Measurements from ENCODE around the gene MAP2K6. TPM values are rescaled to one million over a fixed set of nuclear protein-coding genes. Genes with fewer than 3 reads are reported as not detected.
A peak's percentile ranks its signal among the peaks of the same experiment; 100 is the strongest.

MAP2K6 gene
- total and polyA plus RNA-seq, 4 donors, result 2.2 to 14.4 (median 7.6) TPM

DNA sequence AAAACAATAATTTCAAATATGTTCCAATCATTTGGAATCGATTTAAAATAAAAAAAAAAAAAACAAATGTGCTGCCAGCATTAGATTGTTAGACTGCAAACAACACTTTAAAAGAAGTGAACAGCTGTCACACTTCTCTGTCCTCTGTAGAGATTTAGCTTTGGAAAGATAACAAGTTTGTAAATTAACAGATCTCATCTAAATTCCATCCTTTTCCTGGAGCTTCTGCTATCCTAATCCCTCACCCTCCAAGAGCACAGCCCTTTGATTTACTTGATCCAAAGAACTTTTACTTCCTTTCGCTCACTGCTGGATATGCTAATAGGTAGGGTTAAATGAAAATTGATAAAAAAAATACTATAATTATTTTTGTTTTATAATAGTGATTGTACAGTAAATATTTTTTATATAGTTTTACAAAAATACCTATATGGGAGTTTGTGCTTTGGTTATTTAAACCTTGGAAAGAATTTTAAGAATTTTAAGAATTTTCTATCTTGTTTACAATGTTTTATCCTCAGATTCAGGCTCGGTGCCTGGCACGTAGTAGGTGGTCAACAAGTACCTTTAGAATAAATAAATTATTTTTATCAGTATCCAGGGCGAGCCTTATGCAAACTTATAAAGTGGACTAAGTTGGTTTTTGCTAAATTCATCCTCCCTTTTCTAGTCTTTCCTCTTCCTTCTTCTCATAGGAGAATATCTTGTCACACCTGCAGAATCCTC is 21.6 kb downstream of the MAP2K6 start:
- Histone ChIP-seq H3K27ac (ENCODE audit: low read depth in 1 of 2, low read length in 1 of 2) (no peak overlapping the region), H3K4me3 (no peak overlapping the region), H3K36me3 (ENCODE audit: control insufficient read depth in 4 of 4, insufficient read depth in 4 of 4, low read length in 4 of 4) (peaks cover 0 to 3% (median 1%) of the 10 kb centered on the region in 4 donors), H3K9ac (ENCODE audit: insufficient read depth in 1 of 2, low read length in 2 of 2) (peak overlapping the region in 1 of 2 donors; percentile 42), H3K27me3 (ENCODE audit: control insufficient read depth in 3 of 3, insufficient read depth in 3 of 3, low read length in 2 of 3) (no peaks in the 10 kb centered on the region), H3K9me3 (ENCODE audit: control insufficient read depth in 4 of 4, insufficient read depth in 3 of 4, low read length in 3 of 4) (peaks cover 0 to 7% (median 0%) of the 10 kb centered on the region in 4 donors), H3K4me1 (ENCODE audit: control insufficient read depth in 5 of 5, insufficient read depth in 5 of 5, low read length in 5 of 5) (peaks cover 0 to 4% (median 4%) of the 10 kb centered on the region in 5 donors)
- no peak for ATAC-seq (ENCODE audit: insufficient read depth, low FRiP score)
- WGBS, 2 donors, result 77 to 87% methylated on average over 5 of the region's 5 CpGs
- TF ChIP-seq, protein P1, sequence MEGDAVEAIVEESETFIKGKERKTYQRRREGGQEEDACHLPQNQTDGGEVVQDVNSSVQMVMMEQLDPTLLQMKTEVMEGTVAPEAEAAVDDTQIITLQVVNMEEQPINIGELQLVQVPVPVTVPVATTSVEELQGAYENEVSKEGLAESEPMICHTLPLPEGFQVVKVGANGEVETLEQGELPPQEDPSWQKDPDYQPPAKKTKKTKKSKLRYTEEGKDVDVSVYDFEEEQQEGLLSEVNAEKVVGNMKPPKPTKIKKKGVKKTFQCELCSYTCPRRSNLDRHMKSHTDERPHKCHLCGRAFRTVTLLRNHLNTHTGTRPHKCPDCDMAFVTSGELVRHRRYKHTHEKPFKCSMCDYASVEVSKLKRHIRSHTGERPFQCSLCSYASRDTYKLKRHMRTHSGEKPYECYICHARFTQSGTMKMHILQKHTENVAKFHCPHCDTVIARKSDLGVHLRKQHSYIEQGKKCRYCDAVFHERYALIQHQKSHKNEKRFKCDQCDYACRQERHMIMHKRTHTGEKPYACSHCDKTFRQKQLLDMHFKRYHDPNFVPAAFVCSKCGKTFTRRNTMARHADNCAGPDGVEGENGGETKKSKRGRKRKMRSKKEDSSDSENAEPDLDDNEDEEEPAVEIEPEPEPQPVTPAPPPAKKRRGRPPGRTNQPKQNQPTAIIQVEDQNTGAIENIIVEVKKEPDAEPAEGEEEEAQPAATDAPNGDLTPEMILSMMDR (IDR thresholded peaks at IDR 0.05; ENCODE audit: control extremely low read depth, extremely low read depth), result no peak
- DNase-seq, result no peak

DNA sequence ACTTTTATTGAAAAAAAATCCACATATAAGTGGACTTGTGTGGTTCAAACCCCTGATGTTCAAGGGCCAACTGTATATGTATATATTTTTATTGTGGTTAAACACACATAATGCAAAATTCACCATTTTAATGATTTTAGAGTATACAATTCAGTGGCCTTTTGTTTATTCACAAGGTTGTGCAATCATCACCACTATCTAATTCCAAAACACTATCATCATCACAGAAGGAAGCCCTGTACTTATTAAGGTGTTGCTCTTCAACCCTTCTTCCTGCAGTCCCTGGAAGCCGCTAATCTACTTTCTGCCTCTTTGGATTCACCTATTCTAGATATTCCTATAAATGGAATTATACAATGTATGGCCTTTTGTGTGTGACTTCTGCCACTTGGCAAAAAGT is 23.0 kb downstream of the MAP2K6 start:
- DNase-seq (no peak), ATAC-seq (ENCODE audit: insufficient read depth, low FRiP score) (no peak)
- 96 to 100% methylated on average over 1 of the region's 1 CpG for WGBS, 2 donors
- no peaks in the 10 kb centered on the region for H3K36me3 ChIP-seq (ENCODE audit: control insufficient read depth in 4 of 4, insufficient read depth in 4 of 4, low read length in 4 of 4)
- TF ChIP-seq, protein P1 (IDR thresholded peaks at IDR 0.05; ENCODE audit: control extremely low read depth, extremely low read depth), result no peak
- no peak overlapping the region for H3K4me3 ChIP-seq
- no peak overlapping the region for H3K9ac ChIP-seq (ENCODE audit: insufficient read depth in 1 of 2, low read length in 2 of 2)
- peaks cover 0 to 7% (median 1%) of the 10 kb centered on the region in 4 donors for H3K9me3 ChIP-seq (ENCODE audit: control insufficient read depth in 4 of 4, insufficient read depth in 3 of 4, low read length in 3 of 4)
- no peak overlapping the region for H3K27ac ChIP-seq (ENCODE audit: low read depth in 1 of 2, low read length in 1 of 2)
- peaks cover 0 to 4% (median 4%) of the 10 kb centered on the region in 5 donors for H3K4me1 ChIP-seq (ENCODE audit: control insufficient read depth in 5 of 5, insufficient read depth in 5 of 5, low read length in 5 of 5)
- no peaks in the 10 kb centered on the region for H3K27me3 ChIP-seq (ENCODE audit: control insufficient read depth in 3 of 3, insufficient read depth in 3 of 3, low read length in 2 of 3)

DNA sequence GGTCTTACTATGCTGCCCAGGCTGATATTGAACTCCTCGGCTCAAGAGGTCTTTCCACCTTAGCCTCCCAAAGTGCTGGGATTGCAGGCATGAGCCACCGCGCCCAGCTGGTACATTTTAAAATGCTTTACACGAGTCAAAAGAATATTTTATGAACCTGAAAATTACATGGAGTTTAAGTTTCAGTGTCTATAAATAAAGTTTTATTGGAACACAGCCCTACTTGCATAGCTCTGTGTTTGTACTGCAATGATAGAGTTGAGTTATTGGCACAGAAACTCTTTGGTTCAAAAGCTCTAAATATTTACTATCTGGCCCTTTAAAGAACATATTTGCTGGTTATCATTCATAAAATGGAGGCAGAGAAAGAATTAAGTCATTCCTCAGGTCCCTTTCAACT is 24.3 kb downstream of the MAP2K6 start:
- 92 to 96% methylated on average over 4 of the region's 4 CpGs for WGBS, 2 donors
- TF ChIP-seq, protein P1 (IDR thresholded peaks at IDR 0.05; ENCODE audit: control extremely low read depth, extremely low read depth), result no peak
- no peaks in the 10 kb centered on the region for H3K36me3 ChIP-seq (ENCODE audit: control insufficient read depth in 4 of 4, insufficient read depth in 4 of 4, low read length in 4 of 4)
- no peak overlapping the region for H3K4me3 ChIP-seq
- H3K27ac ChIP-seq (ENCODE audit: low read depth in 1 of 2, low read length in 1 of 2), result no peak overlapping the region
- no peaks in the 10 kb centered on the region for H3K27me3 ChIP-seq (ENCODE audit: control insufficient read depth in 3 of 3, insufficient read depth in 3 of 3, low read length in 2 of 3)
- no peak for DNase-seq
- H3K4me1 ChIP-seq (ENCODE audit: control insufficient read depth in 5 of 5, insufficient read depth in 5 of 5, low read length in 5 of 5), result peaks cover 0 to 4% (median 3%) of the 10 kb centered on the region in 5 donors
- H3K9ac ChIP-seq (ENCODE audit: insufficient read depth in 1 of 2, low read length in 2 of 2), result no peak overlapping the region
- no peak for ATAC-seq (ENCODE audit: insufficient read depth, low FRiP score)
- peaks cover 0 to 7% (median 1%) of the 10 kb centered on the region in 4 donors for H3K9me3 ChIP-seq (ENCODE audit: control insufficient read depth in 4 of 4, insufficient read depth in 3 of 4, low read length in 3 of 4)

Data from lung (tissue), 12 donors.